Kidney (tissue), 14 donors: Measurements from ENCODE around the gene CEMIP. TPM values are rescaled to one million over a fixed set of nuclear protein-coding genes. Genes with fewer than 3 reads are reported as not detected.

ENCODE experiments used
- DNase-seq, 5 donors: peaks; one replicate each; pipeline ENCODE4 v3.0.0-alpha.2; 2013 to 2020
- FAIRE-seq: peaks from 2 replicates; lab custom pipeline; 2012; peaks lifted over from hg19 to GRCh38; lab: Jason Lieb, UNC
- H3K27ac ChIP-seq, 2 donors: one replicate each; pipeline ENCODE4 v1.7.0; 2013; ENCODE audit warnings: low read depth in 2 of 2, low read length in 2 of 2, inconsistent platforms in 1 of 2
- H3K27me3 ChIP-seq: one replicate; pipeline ENCODE4 v1.7.1; 2013; ENCODE audit warnings: low read length, inconsistent platforms; ENCODE audit not compliant: control insufficient read depth, insufficient read depth
- H3K36me3 ChIP-seq, 3 donors: one replicate each; pipeline versions ENCODE4 v1.7.0 to v1.7.1; 2013; ENCODE audit warnings: low read length in 3 of 3, control low read depth in 1 of 3, inconsistent platforms in 1 of 3; ENCODE audit not compliant: insufficient read depth in 3 of 3, control insufficient read depth in 2 of 3
- H3K4me1 ChIP-seq, 3 donors: one replicate each; pipeline versions ENCODE4 v1.7.0 to v1.7.1; 2013; ENCODE audit warnings: low read length in 3 of 3, inconsistent platforms in 1 of 3, low read depth in 1 of 3; ENCODE audit not compliant: control insufficient read depth in 2 of 3, insufficient read depth in 2 of 3
- H3K4me3 ChIP-seq, 3 donors: one replicate each; pipeline versions ENCODE4 v1.7.0 to v1.8.1; 2013; ENCODE audit warnings: low read length in 3 of 3, control low read depth in 1 of 3, inconsistent platforms in 1 of 3
- H3K9ac ChIP-seq, 3 donors: one replicate each; pipeline versions ENCODE4 v1.7.0 to v1.7.1; 2013; ENCODE audit warnings: low read length in 3 of 3, control low read depth in 1 of 3, inconsistent platforms in 1 of 3
- H3K9me3 ChIP-seq, 3 donors: one replicate each; pipeline versions ENCODE4 v1.7.0 to v1.7.1; 2013; ENCODE audit warnings: low read length in 3 of 3, control low read depth in 1 of 3, inconsistent platforms in 1 of 3; ENCODE audit not compliant: control insufficient read depth in 2 of 3, insufficient read depth in 1 of 3
- CTCF ChIP-seq: IDR thresholded peaks from 3 replicates; pipeline ENCODE4 v1.5.1; 2012; ENCODE audit warnings: mild to moderate bottlenecking, moderate library complexity, borderline replicate concordance; ENCODE audit not compliant: insufficient read depth; ENCODE audit errors: extremely low read depth
- intact Hi-C: fragments of 100-400 bp; cut with DNase I; formaldehyde crosslinking; loops from one replicate; pipeline ENCODE4 v1.11.1; 2022
- polyA plus RNA-seq: library from polyadenylated mRNA; stranded (reverse); fragments of 350-450 nt; fragmentation: Illumina TruSeq; extraction: RNeasy Lipid Tissue Mini Kit (QIAGEN cat#74804); gene quantifications from one replicate; pipeline ENCODE4 v1.2.3, GENCODE V29; 2014; ENCODE audit warnings: low read depth, low replicate concordance; ENCODE audit not compliant: insufficient read depth
- total RNA-seq: library from RNA; stranded (reverse); fragmentation: NEBNext Ultra II Directional; extraction: Animal tissue kit (Norgen Biotek cat#: 25700); gene quantifications from one replicate; pipeline ENCODE4 v1.2.1, GENCODE V29; 2021
- donor health status: control.
- donor health status: control.
- donor health status: control.
- donor health status: control.
- donor health status: control.
- donor health status: DM: yes; HTN: yes; CAD: no.
- donor health status: Normal renal cell carcinoma (clear cell type).

Gene CEMIP
- total and polyA plus RNA-seq, 2 donors from 2014 or later: 0.11 to 0.57 TPM

DNA sequence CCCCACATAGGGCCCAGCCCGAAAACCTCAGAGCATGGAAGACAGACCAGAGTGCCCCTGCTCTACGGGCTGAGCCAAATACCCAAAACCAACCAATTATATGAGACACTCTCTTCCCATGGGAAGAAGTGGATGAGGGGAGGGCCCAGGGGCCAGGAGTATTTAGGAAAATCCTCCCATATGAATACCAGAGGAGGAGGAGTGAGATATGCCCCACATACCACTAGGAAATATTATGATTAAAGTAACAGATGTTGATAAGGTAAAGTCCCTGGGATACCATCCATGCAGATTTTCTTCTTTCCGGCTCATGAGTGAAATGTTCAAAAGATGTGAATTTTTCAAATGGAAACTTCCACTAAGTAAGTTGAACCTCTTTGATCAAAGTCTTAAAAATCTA lies 160.0 kb downstream of the CEMIP start:
- Histone ChIP-seq H3K36me3 (peaks cover 0 to 8% (median 6%) of the 10 kb centered on the region in 3 donors), H3K9me3 (no peaks in the 10 kb centered on the region), H3K9ac (no peak overlapping the region), H3K4me1 (no peaks in the 10 kb centered on the region), H3K27me3 (no peaks in the 10 kb centered on the region), H3K4me3 (no peak overlapping the region), H3K27ac (no peak overlapping the region)
- no peak for TF ChIP-seq CTCF
- intact Hi-C loops: no loop called here
- DNase-seq (no peak), FAIRE-seq (no peak)

GRCh38 chr15:80940331-80940730 lies 161.2 kb downstream of the CEMIP start:
- Histone ChIP-seq H3K27ac (no peak overlapping the region), H3K4me1 (no peaks in the 10 kb centered on the region), H3K4me3 (no peak overlapping the region), H3K36me3 (peaks cover 0 to 8% (median 6%) of the 10 kb centered on the region in 3 donors), H3K27me3 (no peaks in the 10 kb centered on the region), H3K9ac (no peak overlapping the region), H3K9me3 (no peaks in the 10 kb centered on the region)
- no peak for DNase-seq
- TF ChIP-seq CTCF: no peak
- intact Hi-C loops: no loop called here
- no peak for FAIRE-seq

DNA sequence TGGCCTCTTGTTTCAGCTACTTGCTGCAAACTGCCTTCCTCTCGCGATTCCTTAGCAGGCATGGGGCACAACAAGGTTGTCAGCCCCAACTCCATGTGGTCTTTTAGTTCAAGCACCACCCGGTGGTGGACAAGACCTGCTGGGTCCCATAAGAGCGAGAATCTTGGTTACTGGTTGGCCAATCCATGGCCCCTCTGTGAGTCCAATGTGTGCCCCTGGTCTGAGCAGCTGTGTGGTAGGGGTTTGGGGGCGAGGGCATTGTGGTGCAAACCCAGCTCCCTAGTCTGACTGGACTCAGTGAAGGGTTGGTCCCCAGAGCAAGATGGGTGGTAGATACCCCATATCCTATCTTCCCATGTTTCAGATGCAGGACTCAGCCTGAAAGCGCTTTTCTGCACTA lies 161.7 kb downstream of the CEMIP start:
- no peak for TF ChIP-seq CTCF
- Histone ChIP-seq H3K9ac (no peak overlapping the region), H3K4me3 (no peak overlapping the region), H3K27me3 (no peaks in the 10 kb centered on the region), H3K36me3 (peaks cover 0 to 8% (median 6%) of the 10 kb centered on the region in 3 donors), H3K27ac (no peak overlapping the region), H3K9me3 (no peaks in the 10 kb centered on the region), H3K4me1 (no peaks in the 10 kb centered on the region)
- intact Hi-C loops: no loop called here
- FAIRE-seq (no peak), DNase-seq (no peak)

- no peak for FAIRE-seq
- no peaks in the 10 kb centered on the region for H3K27me3 ChIP-seq
- no peak for DNase-seq
Observed at GRCh38 chr15:80942266-80942665, 163.1 kb downstream of the CEMIP start.

More at GRCh38 chr15:80942266-80942665, 163.1 kb downstream of the CEMIP start:
- no peak for TF ChIP-seq CTCF
- Histone ChIP-seq H3K36me3 (peaks cover 0 to 17% (median 15%) of the 10 kb centered on the region in 3 donors), H3K4me1 (no peaks in the 10 kb centered on the region), H3K9me3 (no peaks in the 10 kb centered on the region), H3K9ac (no peak overlapping the region), H3K4me3 (no peak overlapping the region), H3K27ac (no peak overlapping the region)
- intact Hi-C loops: no loop called here
